GM19455 (cell line): ENCODE data around the gene GALNT14.

ENCODE experiments used
- ATAC-seq: cut with Tn5 transposase; IDR thresholded peaks from one replicate; pipeline ENCODE4 v1.9.1; 2021; ENCODE audit not compliant: unreplicated experiment

The GALNT14 gene

GRCh38 chr2:31136732-31137131 lies 1.5 kb downstream of the GALNT14 start:
- ATAC-seq: no peak

- ATAC-seq: no peak
These were observed 2.2 kb downstream of the GALNT14 start for GRCh38 chr2:31136000-31136399.

GRCh38 chr2:31134480-31134879 lies 3.8 kb downstream of the GALNT14 start:
- ATAC-seq: no peak

DNA sequence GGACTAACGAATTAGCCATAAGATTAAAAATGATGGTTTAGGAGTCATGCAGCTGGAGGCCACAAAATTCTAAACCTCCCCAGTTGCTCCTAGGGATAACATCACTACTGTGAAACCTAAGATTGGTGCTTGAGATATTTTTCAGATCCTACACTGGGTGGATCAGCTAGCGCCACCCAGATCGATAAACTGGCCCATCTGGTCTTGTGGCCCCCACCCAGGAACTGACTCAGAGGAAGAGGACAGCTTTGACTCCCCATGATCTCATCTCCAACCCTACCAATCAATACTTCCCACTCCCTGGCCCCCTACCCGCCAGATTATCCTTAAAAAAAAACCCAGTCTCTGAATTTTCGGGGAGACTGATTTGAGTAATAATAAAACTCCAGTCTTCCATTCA lies 5.5 kb downstream of the GALNT14 start:
- ATAC-seq: no peak

DNA sequence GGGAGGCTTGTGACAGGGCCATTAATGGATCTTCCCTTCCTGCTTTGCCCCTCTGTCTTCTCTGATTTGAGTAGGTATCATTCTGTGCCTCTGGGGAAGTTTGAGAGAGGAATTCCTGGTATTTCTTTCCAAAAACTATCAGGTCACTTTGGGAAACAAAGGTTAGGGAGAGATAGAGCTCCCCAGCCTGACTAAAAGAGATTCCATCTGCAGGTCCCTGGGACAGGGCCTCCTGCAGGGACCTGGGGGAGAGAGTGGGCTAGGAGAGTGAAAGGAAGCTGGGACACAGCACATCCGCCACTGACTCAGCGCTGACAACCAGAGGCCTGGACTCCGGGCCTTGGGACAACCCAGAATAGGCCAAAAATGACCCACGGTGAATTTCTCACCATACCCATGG lies 6.4 kb downstream of the GALNT14 start:
- ATAC-seq: no peak

DNA sequence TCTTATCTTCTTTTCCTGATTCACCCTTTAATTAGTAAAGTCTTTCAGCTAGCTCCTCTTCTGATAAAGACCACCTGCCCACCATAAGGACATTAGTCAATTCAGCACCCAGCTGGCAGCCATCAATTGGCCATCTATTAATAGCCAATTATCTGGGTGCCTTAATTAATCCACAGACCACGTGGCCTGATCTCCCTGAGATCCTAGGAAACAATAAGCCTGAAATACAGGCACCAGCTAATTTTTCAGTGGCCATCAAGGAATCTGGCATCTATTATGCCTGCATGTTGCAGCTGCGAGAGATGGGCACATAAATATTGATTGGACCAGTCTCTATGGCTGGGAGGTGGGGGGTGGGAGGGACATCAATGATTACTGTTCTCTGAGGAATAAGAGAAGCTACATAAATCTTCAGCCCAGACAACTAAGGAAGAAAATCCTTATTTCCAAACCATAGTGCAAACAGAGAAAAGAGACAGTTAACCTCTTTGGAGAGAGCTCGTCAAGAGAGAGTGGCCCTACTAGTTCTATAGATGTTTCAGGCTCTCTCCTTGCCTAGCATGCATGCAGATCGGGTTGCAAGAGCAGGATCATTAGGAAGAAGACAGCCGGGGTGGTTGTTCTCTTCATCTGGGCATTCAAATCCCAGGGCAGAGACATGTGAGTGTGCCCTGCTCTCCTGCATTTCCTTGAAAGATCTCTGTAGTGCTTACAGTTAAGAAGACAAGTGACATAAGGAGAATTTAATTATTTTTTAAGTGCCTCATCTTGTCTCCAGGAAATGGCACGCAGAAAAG lies 8.7 kb downstream of the GALNT14 start:
- no peak for ATAC-seq

DNA sequence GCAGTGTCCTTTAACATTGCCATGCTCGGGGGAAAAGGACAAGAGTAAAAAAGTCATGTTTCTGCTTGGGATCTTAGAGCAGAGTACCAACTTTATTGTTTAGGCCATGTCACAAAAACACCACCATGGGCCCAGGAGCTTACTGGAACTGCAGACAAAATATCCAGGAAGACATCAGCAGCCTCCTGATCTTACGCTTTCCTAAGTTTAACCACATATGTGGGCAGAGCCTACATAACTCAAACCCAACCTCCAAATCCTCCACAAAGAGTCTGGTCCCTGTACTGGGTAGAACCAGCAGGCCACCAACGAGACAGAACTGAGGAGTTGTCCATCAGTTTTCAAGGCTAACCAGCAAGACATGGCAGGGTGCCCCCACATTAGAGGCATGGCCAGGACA lies 10.3 kb downstream of the GALNT14 start:
- ATAC-seq: no peak

- ATAC-seq: no peak
These were observed 12.1 kb downstream of the GALNT14 start for GRCh38 chr2:31125918-31126695.

GRCh38 chr2:31124904-31125303 lies 13.3 kb downstream of the GALNT14 start:
- no peak for ATAC-seq

- ATAC-seq: no peak
These were observed 16.1 kb downstream of the GALNT14 start for GRCh38 chr2:31122133-31122532.

- no peak for ATAC-seq
These were observed 24.5 kb downstream of the GALNT14 start for GRCh38 chr2:31113765-31114164.

DNA sequence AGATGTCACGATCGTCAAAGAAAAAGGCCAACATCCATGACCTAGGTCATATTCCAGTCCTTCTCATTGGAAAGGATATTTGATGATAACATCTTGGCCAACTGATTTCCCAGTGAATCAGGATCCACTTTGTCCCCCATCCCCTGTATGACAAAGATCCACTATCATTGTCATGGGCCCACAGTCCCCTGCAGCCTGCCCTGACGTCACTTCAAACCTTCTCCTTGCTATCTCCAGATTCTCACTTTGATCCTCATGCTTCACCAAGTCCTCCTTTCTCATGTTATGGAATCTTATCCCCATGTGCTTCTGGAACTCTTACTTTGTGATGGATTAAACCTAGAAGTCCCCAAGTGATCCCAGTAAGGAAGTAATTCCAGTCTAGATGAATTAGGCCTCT lies 25.7 kb downstream of the GALNT14 start:
- no peak for ATAC-seq

DNA sequence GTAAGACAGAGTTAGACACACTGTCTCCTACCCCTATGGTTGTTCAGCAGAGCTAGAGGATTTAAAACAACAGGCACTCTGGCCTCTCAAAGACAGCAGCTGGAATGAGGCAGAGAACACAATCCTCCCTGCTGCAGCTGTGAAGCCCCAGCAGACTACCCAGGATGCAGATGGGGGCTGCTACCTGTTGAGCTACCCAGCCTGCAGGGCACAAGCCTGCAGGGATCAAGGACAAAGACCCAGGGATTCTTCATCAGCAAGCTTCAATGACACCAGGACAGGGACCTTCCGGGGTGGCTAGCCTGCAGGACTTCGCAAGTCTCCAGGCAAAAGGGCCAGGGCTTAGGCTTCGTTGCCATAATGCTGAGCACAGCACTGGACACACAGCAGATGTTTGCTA lies 27.2 kb downstream of the GALNT14 start:
- no peak for ATAC-seq

DNA sequence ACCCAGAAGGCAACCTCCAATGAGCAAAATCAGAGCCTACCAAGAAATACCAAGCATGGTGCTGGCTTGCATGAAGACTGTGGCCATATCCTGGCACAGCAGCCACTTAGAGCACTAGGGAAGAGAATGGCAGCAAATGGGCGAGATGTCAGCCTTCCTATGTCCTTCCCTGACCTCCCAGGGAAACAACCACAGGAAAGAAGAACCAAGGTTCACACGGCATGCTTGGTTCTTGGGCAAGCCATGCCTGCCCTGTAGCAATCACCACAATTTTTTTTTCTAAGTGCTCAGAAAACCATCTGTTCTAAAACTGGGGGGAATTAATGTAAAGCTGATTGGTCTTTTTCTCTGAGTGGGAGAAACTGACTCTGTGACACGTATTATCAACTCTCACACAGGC lies 27.8 kb downstream of the GALNT14 start:
- ATAC-seq: no peak

DNA sequence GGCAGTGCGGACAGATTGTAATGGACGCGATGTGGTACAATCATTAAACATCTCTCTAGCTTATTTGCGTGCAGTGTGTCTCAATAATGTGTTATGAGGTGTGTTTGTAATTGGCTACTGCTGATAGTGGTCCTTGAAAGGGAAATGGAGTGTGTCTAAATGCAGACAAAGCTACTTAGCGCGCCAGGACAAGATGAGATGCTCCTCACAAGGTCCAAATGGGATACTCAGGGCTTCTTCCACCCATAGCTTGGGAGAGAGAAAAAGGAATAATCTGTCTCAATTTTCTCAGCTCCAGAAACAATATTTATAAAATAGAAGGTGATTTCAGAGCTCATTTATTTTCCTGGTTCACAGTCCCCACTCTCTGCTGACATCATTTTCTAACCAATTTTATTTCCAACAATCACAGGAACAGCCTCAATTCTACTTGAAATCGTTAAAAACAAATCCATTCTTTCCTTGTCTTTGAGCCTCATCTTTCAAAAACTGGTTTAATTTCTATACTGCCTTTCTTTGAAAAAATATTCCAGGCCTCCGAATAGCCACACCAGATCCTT lies 28.5 kb downstream of the GALNT14 start:
- ATAC-seq: no peak

DNA sequence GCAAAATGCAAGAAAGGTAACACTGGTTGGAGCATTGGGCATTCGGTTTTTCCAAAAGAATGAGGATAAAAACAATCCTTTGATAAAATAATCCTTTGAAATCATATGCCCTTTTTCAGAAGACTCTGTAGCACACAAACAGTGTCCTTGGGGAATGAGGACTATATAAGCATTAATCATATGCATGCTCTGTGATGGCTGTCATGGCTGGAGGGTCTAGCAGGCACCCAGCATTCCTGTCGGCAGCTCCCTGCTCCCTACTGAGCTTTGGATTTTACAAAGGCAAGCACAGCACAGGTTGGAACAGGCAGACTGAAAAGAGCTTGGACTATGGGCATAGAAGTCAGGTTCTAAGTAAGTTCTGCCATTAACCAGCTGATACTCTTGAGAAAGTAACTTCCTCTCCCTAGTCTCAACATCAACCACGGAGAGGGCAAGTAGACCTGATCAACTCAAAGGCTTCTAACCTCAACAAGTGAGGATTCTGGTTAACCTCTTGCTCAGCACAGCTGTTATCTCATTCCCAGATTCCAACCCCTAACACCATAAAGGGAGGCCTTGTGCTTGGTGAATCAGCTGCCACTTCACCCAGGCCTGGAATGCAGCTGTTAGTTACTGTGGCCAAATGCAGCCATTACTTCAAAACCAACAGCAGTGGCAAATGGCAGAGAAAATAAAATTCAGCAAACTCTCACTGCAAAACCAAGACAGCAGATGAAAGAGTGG lies 29.5 kb downstream of the GALNT14 start:
- ATAC-seq: no peak

DNA sequence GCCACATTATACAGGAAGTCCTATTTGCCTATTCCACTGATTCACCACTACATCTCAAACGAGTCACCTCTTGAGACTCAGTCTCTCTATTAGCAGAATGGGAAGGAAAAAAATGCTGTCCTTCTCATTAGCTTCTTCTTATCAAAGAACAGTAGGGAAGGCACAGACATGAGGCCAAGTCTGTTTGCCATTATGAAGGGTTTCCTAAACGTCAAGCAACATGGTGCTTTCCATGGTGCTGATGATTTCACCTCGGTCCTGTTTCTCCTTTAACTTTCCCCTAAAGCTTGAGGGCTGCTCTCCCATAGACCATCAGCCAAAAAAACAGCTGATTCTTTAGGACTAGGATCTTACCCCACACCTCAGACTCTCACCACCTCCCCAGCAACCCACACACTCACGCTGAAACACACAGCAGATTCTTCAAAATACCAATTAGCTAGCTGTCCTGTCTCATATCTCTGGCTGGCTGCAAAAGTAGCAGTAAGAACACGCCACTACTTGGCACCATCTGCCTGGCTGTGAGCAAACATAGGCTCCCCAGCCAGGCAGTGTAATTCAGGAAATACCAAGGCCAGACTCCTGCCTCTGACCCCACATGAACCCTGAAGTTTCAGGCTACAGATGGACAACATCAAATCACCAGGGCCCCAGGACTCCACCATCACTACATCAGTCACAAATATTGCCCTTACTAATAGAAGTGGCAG lies 30.5 kb downstream of the GALNT14 start:
- no peak for ATAC-seq

- ATAC-seq: no peak
These were observed 36.5 kb downstream of the GALNT14 start for GRCh38 chr2:31101701-31102100.

GRCh38 chr2:31097962-31098613 lies 40.2 kb downstream of the GALNT14 start:
- ATAC-seq: no peak

DNA sequence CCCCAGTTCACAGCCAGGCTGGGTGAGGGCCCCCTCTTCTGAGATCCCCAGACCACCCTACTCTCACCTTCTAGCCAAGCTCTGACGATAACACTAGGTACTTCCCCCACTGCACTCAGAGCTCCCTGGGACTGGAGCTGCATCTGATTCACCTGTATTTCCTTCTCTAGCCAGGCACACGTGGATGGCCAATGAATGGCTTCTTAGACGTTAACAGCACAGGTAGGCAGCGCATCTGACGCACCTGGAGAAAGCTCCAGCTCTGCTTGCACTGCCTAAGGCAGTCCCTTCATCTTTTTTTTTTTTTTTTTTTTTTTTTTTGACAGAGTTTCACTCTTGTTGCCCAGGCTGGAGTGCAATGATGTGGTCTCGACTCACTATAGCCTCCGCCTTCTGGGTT lies 48.1 kb downstream of the GALNT14 start:
- no peak for ATAC-seq
